ENCODE results near the gene CCDC121. TPM values are rescaled to one million over a fixed set of nuclear protein-coding genes. Genes with fewer than 3 reads are reported as not detected.

CCDC121 gene, protein sequence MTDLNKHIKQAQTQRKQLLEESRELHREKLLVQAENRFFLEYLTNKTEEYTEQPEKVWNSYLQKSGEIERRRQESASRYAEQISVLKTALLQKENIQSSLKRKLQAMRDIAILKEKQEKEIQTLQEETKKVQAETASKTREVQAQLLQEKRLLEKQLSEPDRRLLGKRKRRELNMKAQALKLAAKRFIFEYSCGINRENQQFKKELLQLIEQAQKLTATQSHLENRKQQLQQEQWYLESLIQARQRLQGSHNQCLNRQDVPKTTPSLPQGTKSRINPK
- 2.1 and 2.4 TPM in 2 replicates for total RNA-seq (ENCODE audit: low replicate concordance)

GRCh38 chr2:27628767-27629709, at the start of gene CCDC121, which contains the start of gene GPN1:
Gene CCDC121 (minus strand): TSS chr2:27629012. CDS start chr2:27627799, 1,213 bp downstream.
Gene GPN1 (plus strand): TSS chr2:27629050. CDS start chr2:27629059, 9 bp downstream.

GRCh38 chr2:27663285-27664153, 34.7 kb upstream of the CCDC121 start, which contains the start of the genes SLC4A1AP and SUPT7L:
Gene SLC4A1AP (plus strand): TSS chr2:27663889. CDS start chr2:27663915, 26 bp downstream.
Gene SUPT7L (minus strand): TSS chr2:27663614. CDS start chr2:27662192, 1,422 bp downstream.

DNA sequence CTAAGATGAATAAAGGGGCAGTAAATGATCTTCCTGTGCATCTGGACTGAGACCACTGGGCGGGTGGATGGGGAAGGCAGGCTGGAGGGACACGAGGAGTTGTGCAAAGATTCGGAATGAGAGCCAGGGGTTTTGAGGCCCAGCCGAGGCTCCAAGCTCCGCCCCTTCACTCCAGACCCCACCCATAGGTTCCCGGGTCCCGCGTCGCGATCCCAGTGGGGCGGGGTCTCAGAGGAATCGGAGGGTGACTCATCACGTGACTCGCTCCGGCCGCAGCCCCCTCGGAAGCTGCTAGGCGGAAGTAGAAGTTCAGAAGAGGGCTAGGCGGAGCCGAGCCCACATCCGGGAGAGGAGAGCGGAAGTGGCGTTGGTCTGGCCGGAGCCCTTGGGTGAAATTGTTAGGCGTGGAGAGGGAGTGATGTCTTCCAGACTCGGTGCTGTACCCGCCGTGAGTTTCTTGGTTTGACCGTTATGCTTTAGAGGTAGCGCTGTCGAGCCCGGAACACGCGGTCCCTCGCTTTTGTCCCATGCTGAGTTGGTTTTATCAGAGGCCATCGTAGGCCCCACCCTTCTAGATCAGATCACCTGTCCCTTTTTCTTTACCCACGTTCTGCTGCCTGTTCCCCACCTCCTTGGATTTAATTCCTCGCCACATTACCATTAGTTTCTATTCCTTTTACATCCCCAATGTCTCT, 46.0 kb downstream of the CCDC121 start, which contains the start of gene ZNF512:
TSS of gene ZNF512 (plus strand) at position 348 of the 695 bp plus-strand sequence. CDS start at position 419, 71 bp downstream.

Other genes with a start within 250 kb of the CCDC121 start
- gene ZNF513, start 248.3 kb downstream of the CCDC121 start, total RNA-seq (ENCODE audit: low replicate concordance), result 5.4 and 7.9 TPM in 2 replicates
- gene PPM1G, start 219.4 kb downstream of the CCDC121 start, total RNA-seq (ENCODE audit: low replicate concordance), result 93.1 and 102 TPM in 2 replicates
- gene NRBP1, start 200.4 kb downstream of the CCDC121 start, total RNA-seq (ENCODE audit: low replicate concordance), result 106 TPM in 2 replicates
- not detected in 2 replicates for gene KRTCAP3, start 186.6 kb downstream of the CCDC121 start, total RNA-seq (ENCODE audit: low replicate concordance)
- 28.8 and 79.4 TPM in 2 replicates for gene IFT172, start 139.3 kb downstream of the CCDC121 start, total RNA-seq (ENCODE audit: low replicate concordance)
- 15.9 and 31.8 TPM in 2 replicates for gene FNDC4, start 133.8 kb downstream of the CCDC121 start, total RNA-seq (ENCODE audit: low replicate concordance)
- gene GCKR, start 132.2 kb downstream of the CCDC121 start, total RNA-seq (ENCODE audit: low replicate concordance), result 0.12 and 3.5 TPM in 2 replicates
- gene ZNF512, start 46.0 kb downstream of the CCDC121 start, total RNA-seq (ENCODE audit: low replicate concordance), result 7.8 and 16.3 TPM in 2 replicates
- 29.0 and 30.4 TPM in 2 replicates for gene GPN1, start within 50 bp of the CCDC121 start, total RNA-seq (ENCODE audit: low replicate concordance)
- 14.4 and 17.9 TPM in 2 replicates for gene SUPT7L, start 34.6 kb upstream of the CCDC121 start, total RNA-seq (ENCODE audit: low replicate concordance)
- gene SLC4A1AP, start 34.9 kb upstream of the CCDC121 start, total RNA-seq (ENCODE audit: low replicate concordance), result 20.0 and 24.1 TPM in 2 replicates
- 13.1 and 74.1 TPM in 2 replicates for gene MRPL33, start 142.7 kb upstream of the CCDC121 start, total RNA-seq (ENCODE audit: low replicate concordance)

All from smooth muscle cell of the coronary artery (primary cell).